DMS53 treated with DMSO at 0.1 percent for 48 hours (cell line): ENCODE data around the gene ZNHIT3.

ENCODE experiments used
- DNase-seq: peaks from one replicate; lab custom pipeline; 2025; ENCODE audit not compliant: unreplicated experiment; lab: John Stamatoyannopoulos, UW

The ZNHIT3 gene

GRCh38 chr17:36545077-36545464, 58.6 kb downstream of the ZNHIT3 start:
- peak; percentile 45 for DNase-seq
